HG02870 (cell line): ENCODE results near the gene NEURL1B.

Experiments
- ATAC-seq: cut with Tn5 transposase; IDR thresholded peaks from one replicate; pipeline ENCODE4 v1.9.1; 2021; ENCODE audit warnings: mild to moderate bottlenecking, moderate library complexity; ENCODE audit not compliant: unreplicated experiment

Gene NEURL1B

DNA sequence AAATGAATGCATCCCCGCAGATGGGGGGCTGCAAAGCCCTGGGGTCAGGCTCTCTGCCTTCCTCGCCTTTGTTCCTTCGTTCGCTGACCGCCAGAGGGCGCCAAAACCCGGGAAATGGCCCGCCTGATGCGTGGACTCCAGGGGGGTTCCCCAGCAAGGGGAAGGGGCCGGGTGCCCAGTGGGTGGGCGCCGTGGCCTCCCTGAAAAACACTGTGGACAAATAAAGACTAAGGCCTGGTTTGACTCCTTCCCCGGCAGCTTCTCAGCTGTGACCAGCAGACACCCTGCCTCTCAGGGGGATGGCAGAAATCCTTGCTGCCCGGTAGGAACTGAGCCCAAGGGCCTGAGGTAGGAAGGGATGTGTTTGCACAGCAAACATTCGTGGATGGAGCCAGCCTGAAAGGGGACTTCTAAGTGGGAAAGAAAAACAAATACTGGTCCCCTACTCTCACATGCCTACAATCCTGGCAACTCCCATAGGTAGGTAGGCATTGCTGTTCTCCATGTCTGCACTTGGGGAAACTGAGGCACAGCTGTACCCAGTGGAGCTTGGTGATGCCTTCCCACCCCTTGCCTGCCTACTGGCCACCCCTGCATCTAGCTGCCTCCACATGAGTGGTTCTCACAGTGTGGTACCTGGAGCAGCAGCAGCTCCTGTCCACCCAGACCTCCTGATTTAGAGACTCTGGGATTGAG, 72.2 kb downstream of the NEURL1B start:
- ATAC-seq: no peak

DNA sequence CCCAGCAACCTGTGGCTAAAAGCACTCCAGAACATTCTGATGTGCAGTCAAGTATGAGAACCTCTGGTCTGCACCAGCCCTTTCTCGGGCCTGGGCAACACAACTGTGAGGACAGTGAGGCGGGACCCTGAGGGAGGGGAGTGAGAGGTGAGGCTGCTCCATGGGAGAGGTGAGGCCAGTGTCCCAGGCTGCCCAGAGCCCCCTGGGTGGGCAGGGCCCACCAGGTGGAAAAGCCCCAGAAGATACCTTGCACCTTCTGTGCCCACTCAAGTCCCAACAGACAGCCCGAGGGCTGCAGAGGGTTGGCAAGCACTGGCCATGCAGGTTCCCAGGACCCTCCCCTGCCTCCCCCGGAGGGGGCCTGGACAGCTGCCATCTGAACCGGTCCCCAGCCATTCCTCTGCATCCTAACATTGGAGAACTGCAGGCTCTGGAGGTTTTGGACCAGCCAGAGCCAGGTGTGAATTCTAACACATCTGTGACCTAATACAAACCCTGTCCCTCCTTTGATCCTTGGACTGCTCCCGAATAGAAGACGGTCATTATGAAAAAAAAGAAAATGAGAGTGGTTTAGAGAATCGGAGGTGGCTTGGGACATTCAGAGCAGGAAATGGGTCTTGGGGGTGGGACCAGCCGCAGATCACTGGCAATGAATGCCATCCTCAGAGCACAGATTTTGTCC, 72.9 kb downstream of the NEURL1B start:
- no peak for ATAC-seq

DNA sequence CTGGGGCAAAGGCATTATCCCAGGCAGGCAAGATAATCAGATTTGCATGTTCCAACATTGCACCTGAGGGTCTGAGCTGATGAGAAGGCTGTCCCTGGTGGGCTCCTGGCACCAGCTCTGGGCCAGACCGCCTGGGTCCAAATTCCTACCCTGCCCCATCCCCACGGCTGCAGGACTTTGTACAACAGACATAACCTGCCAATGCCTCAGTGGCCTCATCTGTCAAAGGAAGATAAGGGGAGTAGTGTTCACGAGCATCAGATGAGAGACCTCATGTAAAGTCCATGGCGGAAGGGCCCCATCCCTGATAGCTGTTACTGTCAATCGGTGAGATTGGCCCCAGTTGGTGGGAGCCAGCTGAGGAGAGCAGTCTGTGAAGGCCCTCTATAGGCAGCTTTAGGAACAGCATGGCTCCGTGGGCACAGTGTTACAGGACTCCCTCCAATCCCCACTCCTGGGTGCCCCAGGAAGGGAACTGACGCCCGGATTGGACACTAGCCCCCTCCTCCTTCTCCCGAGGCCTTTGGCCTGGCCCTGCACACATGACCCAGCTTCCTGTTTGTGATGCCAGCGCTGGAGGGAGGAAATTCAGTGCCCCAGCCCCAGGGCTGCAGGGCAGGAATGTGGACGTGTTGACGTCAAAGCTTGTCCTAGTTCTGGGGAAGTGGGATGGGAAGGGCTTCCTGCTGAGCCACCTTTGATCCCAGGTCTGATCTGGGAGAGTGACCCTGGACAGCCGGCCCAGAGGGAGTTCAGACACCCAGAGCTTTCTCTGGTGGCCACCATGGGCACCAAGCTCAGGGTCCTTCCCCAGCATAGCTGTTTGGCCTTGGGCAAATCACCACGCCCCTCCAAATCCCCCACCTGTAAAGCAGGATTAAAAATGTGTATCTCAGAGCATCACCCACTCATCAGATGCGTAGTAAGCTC, 73.7 kb downstream of the NEURL1B start:
- peak; percentile 65 for ATAC-seq

DNA sequence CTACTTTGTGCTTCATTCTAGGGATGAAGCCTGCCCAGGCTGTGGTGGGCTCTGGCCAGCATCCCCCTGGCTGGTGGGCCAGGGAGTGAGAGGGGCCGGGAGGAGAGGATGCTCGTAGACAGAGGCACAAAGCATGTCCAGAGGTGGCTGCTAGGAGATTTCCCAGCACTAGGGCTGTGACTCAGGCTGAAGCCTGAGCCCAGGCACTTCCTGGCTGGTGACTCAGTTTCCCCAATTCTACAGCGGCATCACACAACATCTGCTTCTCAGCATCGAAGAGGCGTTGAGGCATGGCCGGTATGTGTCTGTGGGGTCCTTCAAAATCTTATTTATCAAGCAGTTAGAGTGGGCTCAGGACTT, 74.3 kb downstream of the NEURL1B start:
- no peak for ATAC-seq

DNA sequence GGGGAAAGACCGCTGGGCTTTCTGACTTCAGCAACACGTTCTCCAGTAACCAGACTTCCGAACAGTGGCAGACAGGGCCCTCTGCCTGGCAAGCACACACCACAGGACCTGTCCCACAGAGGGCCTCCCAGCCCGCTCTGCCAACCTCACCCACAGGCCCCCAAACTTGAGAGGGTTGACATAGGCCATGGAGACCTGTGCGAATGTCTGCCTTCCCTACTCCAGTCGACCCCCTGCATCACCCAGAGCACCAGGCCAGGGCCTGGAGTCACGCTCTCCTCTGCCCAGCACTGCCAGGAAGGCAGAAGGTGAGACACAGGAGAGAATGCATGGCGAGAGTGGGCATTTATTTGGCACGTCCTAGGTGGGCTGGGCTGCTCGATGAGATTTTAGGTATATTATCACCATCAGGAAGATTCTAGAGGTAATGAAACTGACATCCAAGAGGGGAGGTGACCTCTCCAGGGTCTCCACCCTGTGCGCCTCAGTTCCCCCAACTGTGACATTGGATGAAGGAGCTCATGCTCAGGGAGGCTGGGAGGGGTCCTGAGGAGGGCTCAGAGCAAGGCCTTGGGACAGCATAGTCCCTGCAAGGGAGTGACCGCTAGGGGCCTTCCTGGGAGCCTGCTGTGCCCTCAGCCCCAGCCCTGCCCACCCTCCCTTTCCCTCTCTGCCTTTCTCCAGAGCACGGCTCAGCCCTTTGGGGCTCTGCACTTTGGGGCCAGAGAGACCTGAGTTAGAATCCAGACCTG, 75.0 kb downstream of the NEURL1B start:
- ATAC-seq: no peak

DNA sequence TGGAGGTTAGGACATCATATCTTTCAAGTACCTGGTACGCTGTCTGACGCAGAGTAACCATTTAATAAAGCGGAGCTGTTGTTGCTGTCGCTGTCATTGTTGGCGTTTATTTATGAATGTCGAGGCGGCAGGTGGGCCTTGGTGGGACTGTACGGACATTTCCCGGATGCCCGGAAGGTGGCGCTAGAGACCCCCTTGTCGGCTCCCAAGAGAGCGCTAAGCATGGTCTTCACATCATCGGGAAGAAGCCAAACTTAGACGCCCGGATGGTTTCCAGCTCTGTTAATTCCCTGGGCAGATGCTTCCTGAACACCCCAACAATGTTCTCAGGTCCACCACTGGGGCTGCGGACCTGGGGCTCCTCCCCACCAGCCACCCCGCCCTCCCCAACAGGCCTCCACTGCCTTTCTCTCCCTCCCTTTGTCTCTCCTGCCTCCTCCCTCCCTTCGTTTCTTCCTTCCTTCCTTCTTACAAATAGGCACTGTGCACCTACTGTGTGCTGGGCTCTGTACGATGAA, 75.8 kb downstream of the NEURL1B start:
- no peak for ATAC-seq

DNA sequence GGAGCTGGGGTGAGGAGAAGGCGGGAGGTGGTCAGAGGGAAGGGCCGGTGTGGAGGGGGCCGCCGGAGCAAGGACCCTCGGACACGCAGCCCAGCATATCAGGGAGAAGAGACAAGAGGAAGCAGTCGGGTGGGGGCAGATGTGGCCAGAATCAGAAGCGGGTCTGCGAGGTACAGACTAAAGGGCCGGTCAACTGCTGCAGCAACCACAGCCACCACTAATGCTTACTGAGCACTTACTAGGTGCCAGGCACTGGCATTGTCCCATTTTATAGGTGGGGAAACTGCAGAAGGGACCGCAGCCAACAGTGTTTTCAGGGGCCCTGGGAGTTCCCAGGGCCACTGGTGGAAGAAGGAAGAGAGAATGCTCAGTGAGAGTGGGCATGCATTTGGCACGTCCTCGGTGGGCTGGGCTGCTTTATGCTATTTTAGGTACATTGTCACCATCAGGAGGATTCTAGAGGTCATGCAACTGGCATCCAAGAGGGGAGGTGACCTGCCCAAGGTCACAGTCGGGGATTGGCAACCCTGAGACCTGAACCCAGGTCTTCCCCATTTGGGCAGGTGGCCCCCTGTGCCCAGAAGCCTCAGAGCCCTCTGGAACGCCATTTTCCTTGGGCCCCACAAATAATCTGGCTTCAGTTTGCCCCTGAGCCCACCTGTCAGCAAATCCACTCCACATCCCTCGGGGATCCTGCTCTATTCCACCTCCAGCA, 76.6 kb downstream of the NEURL1B start:
- ATAC-seq: no peak

DNA sequence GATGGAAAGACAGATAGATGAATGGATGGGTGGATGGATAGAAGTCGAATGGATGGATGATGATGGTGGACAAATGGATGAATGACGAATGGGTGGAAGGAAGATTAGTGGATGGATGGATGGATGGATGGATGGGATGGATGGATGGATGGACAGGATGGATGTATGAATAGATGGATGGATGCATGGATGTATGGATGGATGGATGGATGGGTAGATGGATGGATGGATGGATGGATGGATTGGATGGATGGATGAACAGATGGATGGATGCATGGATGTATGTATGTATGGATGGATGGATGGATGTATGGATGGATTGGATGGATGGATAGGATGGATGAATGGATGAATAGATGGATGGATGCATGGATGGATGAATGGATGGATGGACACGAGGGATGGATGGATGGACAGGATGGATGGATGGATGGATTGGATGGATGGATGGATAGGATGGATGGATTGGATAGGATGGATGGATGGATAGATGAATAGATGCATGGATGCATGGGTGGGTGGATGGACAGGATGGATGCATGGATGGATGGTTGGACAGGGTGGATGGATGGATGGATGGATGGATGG, 77.6 kb downstream of the NEURL1B start:
- ATAC-seq: no peak

DNA sequence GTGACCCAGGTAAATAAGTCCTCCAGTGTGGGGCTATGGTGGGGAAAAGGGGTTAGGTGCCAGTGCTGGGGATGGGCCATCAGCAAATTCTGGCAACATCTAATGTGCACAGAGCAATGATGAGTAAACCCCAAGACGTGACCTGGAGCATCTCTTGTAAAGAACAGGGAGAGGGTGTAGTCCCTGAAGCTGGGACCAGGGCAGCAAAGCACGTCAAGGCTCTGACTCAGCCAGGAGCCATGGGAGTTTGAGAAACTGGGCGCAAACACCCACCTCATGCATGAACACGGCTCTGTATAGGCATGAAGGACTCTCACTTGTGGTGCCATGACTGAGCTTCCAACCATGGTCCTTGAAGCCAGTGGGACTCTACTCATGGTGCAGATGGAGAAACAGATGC, 78.1 kb downstream of the NEURL1B start:
- ATAC-seq: no peak

DNA sequence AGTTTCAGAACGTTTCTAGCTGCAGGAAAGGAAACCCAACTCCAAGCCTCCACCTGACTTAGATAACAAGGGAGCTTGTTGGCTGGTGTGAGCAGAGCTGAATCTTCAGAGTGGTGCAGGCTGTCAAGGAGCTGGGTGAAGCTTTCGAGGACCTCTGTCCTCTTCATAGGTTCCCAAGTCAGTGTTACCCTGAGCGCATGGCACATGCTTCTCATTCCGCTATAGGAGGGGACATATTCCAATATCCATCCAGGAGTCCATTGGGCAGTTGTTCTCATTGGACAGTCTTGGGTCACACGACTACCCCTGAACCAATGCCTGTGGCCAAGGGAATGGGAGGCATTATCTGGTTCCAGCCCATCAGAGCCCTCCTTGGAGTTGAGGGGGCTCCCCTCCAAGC, 79.6 kb downstream of the NEURL1B start:
- no peak for ATAC-seq

DNA sequence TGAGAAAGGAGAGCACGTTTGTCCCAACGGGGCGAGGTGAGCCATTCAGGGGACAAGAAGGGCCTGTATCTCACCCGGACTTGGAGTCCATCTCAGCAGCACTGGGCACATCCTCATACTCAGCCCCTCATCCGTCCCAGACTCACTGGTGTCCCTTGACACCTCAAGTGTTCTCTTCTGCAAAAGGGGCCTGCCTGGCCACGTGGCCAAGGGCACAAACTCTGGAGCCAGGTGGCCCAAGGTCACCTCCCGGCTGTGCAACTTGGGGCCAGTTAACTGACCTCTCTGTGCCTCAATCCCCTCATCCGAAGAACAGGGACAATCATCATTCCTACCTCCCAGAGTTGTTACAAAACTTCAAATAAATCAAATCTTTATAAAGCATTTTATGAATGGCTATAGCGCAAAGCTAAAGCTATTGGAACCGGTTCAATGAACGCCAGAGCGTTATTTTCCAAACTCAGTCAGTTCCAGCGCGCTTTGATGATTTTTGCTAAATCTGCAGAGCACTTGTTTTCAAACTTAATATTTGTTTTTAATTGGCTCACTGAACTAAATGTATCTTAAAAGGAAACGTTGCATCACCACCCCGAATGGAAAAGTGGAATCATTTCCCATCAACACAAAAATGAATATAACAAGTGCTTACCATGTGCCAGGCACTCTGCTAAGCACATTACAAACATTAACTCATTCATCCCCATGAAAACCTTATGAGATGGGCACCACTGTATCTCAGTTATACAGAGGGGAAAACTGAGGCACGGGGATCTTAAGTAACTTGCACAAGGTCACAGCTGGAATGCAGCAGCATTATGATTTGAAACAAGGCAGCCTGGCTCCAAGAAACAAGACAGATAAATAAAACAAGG, 80.6 kb downstream of the NEURL1B start:
- no peak for ATAC-seq

DNA sequence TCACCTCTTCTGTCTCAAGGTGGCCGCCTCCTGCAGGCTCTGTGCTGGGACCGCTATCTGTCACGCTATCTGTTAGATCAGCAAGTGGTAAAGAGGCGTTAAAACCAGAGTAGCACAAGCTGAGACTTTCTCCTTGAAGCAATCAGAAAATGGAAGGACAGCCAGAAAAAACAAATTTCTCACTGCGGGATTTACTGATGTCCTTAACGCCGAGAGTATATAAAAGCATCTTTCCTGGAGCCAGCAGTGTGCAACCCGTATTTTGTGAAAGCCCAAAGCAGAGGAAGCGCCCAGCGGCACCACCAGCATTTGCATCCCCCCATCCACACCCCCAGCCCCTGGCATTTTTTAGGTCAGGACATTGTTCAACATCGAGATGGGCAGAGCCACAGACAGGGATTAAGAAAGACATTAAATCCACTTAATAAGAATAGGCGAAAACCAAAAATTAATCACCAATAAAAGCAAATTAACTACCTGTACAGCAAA, 81.3 kb downstream of the NEURL1B start:
- no peak for ATAC-seq

DNA sequence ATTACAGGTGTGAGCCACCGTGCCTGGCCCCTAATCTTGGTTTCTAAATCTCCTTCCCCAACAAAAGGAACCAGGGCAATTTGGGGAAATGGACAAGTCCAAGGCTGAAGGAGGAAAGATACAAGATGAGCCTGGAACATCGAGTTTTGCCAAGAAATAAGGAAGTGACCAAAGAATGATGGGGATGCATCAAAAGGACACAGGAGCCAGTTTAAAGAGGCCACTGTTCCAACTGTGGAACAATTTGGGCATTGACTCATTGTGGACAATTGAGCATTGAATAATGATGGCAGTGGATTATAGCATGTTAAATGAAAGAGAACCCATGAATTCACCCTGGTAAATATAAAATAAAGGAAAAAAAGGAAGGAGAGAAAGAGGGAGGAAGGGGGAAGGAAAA, 82.4 kb downstream of the NEURL1B start:
- no peak for ATAC-seq

DNA sequence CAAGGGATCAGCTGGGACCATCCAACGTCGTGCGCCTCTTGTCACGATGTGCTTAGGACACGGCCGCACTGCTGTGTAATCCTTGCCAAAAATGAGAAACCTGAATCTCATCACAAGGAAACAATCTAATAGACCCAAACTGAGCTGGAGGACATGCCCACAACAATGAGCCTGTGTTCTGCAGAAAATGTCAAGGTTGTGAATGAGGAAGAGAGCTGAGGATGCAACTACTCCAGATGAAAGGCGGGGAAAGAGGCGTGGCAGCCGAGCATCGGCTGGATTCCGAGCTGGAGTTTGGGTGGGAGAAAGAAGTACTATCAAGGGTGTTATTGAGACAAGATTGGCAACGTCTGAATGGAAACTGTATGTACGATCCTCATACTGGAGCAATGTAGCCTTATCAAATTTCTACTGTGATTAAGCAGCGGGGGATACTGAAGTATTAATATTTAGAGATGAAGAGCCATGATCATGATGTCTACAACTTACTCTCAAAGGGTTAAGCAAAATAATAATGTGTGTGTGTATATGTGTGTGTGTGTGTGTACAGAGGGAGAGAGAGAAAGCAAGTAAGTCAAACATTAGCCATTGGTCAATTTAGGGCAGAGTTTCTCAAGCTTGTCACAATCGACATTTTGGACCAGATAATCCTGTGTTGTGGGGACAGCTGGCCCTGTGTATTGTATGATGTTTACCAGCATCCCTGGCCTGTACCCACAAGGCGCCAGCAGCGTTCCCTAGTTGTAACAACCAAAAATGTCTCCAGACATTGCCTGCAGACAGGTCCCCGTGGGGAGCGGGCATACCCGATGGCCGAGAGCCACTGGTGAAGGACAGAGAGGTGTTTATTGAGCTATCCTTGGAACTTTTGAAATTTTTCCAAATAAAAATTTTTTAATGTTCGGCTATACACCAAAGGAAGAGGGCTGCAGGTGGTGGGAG, 83.5 kb downstream of the NEURL1B start:
- no peak for ATAC-seq

DNA sequence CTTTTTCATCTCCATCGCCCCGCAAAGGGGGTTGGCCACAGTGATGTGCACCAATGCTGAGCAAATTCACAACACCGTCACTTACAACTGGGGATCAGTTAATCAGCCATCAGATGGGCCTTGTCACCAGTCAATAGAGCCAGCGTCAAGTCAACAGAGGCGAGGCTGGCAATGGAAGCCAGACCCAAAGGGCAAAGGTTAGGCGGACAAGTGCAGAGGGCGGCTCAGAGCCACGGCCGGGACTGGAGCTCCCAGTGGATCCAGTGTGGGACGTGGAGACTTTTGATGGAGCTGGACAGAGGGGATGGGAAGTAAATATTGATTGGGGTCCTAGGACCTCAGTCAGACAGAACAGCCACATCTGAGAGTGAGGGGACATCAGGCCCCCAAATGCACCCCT, 84.2 kb downstream of the NEURL1B start:
- ATAC-seq: no peak

DNA sequence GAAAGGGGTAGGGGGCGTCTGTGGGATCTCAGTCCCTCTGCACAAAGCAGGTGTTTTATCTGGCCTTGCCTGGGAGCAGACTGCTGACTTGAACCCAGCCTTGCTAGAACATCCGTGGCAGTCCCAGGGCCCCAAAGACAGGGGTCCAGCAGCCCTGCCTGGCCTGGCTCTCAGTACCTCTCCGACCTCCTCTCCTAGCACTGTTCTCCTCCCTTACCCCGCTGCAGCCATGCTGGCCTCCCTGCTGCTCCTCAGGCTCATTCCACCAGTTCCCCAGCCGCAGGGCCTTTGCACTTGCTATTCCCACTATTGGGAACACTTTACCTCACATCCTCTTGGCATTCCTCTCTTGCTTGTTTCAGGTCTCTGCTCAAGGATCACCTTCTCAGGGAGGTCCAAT, 84.7 kb downstream of the NEURL1B start:
- no peak for ATAC-seq

DNA sequence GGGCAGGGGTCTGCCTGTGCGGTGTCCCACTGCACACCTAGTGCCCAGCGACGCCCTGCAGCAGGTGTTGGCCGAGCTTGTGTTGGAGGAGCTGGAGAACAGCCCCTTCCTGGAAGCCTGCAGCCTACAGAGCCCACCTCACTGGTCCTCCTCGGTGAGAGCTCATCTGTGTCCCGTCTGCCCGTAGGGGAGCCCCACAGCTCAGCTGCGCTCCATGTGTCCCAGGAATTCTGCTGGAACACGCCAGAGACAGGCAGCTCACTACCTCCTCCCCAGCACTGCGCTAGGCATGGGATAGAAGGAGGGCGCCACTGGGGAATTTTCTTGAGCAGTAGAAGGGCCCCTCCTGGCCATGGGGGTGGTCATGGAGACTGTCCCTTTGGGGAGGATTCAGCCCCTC, 85.9 kb downstream of the NEURL1B start:
- ATAC-seq: no peak

DNA sequence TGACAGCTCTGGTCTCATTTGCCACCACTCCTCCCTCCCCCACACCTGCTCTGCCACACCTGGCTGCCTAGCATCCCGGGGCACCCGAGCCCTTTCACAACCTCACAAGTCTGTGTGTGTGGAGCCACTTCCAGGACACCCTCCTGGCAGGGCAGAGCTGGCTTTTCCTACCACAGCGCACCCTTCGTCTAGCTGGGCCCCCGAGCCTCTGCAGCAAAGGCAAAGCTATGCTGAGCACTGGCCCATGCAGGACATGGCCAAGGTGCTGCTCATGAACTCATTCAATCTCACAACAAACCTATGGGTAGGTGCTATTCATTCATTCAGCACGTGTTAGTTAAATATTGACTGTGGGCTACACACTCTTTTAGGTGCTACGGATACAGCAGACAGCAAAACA, 86.5 kb downstream of the NEURL1B start:
- ATAC-seq: no peak
